HG03378 (cell line): ENCODE results near the gene EFL1.

Source experiments
- ATAC-seq: cut with Tn5 transposase; IDR thresholded peaks from one replicate; pipeline ENCODE4 v1.9.1; 2021; ENCODE audit warnings: mild to moderate bottlenecking, moderate library complexity; ENCODE audit not compliant: unreplicated experiment

Gene EFL1

GRCh38 chr15:82168296-82168695 is 94.2 kb downstream of the EFL1 start:
- no peak for ATAC-seq

DNA sequence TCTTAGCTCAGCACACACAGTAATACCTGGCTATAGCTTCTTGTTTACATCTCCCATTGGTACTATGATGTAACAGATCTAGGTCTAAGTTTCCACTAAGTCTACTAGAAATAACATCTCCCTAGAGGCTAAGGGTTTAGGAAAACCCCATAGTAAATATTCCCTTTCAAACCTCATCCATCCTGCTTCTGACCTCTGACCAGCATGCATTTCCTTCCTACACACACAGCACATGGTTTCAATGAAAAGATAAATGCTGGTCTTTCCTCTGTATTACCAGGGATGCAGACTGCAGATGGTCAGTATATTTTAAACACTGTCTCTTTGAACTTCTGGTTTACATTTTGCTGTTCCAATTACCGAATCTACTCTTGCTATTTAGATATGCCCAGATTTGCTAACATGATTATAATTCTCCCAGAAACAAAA is 96.6 kb downstream of the EFL1 start:
- ATAC-seq = no peak

DNA sequence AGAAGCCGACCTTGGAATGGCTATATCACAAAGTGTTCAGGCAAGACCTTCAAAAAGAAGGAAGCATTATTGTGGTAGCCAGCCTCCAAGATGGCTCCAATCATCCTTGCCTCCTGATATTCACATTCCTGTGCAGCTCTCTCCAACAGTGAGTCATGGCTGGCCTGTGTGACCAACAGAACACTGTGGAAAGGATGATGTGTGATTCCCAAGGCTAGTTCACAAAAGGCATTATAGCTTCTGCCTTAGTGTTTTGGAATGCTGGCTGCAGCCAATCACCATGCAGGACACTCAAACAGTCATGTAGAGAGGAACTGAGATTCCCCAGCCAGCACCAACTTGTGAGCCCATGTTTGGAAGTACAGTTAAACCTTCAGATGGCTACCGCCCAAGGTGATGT is 102.6 kb downstream of the EFL1 start:
- no peak for ATAC-seq

DNA sequence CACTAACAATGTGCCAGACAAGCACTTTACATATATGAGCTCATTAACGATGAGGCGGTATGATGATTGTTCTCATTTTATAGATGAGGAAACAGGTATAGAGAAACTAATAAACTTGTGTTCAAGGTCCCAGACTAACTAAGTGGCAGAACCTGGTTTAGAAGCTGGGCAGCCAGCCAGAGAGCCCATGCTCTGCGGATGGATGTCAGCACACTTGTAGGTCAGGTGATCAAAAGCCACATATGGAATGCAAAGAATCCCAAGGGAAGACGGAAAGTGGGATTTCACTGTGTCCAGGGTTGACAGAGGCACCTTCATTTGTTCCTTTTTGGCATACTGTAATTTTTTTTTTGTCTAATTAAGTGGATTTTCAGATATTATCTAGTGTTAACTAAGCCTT is 103.7 kb downstream of the EFL1 start:
- no peak for ATAC-seq

DNA sequence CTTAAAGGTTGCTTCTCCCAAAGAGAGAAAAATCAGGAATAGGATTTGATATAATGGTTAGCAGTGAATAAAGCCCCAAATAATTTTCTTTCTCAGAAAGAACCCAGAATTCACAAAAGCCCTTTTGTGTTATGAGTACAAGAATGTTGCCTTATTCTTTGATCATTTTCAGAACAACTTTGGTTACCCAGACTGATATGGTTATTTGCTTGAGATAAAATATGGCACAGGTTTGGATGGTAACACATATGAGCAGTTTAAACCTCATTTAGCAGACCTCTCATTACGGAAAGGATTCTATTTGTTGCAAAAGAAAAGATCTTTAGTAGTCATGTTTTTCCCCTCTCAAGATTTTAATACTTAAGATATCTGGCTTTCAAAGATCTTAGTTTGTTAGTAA is 111.9 kb downstream of the EFL1 start:
- ATAC-seq = no peak

DNA sequence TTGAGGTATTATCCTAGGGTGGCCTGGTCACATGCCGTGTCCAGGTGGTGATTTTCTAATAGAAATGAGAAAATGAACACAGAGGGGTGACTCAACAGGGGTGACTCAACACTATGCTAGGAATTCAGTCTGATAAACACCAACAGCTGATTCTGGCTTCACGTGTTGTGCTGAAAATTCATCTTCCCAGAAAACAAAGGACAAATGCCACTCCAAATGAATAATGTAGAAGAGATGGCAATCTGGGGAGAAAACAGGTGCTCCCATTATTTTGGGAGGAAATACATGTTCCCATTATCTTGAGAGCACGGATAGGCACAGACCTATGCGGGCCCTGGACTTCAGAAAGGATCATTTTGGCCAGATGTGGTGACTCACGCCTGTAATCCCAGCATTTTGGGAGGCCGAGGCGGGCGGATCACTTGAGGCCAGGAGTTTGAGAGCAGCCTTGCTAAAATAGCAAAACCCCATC is 115.5 kb downstream of the EFL1 start:
- no peak for ATAC-seq

DNA sequence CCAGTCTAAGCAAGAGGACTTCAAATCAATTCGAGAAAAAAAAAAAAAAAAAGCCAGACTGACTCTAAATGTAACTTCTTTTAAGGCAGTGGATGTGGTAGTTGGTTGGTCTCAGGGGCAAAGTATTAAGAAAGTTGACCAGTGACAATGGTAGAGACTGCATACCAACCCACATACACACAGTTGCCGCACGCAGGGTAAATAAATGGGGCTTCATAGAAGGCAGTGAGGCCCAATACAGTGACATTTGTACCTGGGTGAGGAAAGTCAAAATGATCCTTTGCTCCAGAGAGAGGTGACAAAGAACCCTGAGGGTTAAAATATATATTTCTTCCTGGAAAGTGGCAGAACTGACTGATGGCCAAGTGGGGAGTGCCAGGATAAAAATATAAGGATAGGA is 116.0 kb downstream of the EFL1 start:
- no peak for ATAC-seq

- no peak for ATAC-seq
These were observed 118.8 kb downstream of the EFL1 start for GRCh38 chr15:82143390-82144385.

DNA sequence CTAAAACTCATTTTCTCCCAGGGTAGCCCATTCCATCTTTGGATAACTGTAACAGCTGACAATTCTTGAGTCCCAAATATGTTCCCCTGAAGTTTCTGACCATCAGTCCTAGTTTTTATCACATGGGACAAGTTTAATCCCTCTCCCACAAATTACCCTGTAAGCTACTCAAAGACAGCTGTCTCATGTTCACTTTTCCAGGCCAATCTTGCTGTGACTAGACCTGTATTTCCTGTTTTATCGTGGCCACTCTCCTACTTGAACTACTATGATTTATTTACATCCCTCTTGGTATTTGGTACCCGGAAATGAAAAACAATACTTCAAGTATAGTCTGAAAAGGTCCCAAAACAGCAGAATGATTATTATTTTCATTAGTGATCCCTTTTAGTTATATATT is 121.6 kb downstream of the EFL1 start:
- ATAC-seq = no peak

DNA sequence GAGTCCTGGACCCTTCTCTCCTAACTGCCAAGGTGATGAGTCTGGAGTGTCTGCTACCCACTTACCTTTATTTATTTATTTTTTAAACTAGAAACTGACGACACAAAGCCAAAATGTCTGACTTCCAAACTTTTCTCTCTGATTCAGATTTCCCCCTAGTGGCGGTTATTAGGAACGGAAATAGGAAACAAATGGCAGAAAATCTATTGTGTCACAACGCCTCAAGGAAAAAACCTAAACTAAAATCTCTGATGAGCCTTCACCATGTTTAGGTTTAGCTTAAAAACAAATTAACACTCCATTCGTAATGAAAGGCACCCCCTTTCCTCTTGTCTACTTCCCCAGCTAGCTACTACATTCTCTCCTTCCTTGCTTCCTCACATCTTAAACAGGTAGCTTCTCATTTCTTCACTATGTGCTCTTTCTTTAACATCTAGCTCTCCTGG is 122.7 kb downstream of the EFL1 start:
- no peak for ATAC-seq

- no peak for ATAC-seq
These were observed 124.2 kb downstream of the EFL1 start for GRCh38 chr15:82138306-82138705.

- ATAC-seq = no peak
These were observed 125.3 kb downstream of the EFL1 start for GRCh38 chr15:82137261-82137660.

GRCh38 chr15:82136120-82136519 is 126.4 kb downstream of the EFL1 start:
- no peak for ATAC-seq

DNA sequence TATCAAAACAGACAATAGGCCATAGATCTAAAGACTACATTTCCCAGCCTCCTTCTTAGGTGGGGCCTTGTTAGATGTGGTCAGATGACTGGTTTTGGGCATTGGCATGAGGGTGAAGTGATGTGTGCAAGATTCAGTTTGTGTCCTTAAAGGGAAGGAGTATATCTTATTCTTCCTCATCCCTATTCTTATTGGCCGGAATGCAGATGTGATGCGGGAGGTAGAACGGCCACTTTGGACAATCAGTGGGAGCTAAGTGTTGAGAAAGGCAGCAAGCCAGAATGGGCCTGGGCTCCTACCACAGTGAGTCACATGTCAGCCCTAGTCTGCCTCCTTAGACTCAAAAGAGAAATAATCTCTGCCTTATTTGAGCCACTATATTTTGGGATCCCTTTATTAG is 126.9 kb downstream of the EFL1 start:
- ATAC-seq = no peak

GRCh38 chr15:82134461-82134860 is 128.1 kb downstream of the EFL1 start:
- ATAC-seq = no peak

DNA sequence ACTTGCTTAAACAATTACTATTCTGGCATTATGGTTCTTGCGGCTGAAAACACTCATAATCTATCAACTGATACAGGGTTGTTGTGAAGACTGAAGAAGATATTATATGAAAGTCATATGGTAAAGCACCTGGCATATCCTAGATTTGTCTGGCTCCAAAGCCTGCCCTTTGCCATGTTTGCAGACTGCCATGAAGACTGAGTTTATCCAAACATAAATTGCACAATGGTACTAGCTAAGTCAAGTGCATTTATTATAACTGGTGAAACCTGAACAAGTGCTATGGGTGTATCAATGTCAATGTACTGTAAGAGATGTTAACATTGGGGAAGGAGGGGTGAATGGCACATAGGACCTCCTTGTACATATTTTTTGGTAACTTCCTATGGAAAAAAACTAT is 129.3 kb downstream of the EFL1 start:
- no peak for ATAC-seq

DNA sequence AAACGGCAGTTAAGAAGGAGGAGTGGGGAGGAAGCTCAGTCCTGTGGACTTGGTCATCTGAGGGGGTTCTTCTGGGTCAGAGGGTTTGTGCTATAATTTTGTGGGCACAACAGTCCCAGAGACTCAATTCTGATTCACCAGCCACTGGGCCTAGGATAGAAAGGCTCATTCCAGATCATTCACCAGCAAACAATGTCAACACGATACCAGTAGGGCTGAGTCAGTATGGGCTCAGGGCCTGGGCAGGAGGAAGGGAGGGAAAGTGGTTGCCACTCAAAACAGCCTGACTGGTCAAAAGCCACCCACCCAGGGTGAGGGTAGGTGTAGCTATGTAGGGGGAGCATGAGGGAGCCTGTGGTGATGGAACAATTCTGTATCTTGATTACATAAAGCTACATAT is 129.8 kb downstream of the EFL1 start:
- ATAC-seq = no peak

DNA sequence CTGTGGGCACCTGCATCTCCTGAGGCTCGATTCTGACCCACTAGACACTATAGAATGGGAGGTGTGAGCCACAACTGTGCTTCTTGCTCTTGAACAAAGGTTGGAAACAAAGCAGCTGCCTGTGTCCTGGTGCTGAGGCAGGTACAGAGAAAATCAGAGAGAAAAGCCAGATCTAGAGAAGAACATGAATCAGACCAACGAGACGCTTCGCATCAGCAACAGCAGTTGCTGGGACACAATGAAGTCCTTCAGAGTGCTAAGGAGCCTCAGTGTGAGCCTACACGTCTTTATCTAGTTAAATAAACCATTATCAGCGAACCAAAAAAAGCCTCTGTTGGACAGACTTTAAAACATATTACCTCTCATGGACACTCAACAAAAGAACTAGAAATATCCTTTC is 130.4 kb downstream of the EFL1 start:
- ATAC-seq = no peak

DNA sequence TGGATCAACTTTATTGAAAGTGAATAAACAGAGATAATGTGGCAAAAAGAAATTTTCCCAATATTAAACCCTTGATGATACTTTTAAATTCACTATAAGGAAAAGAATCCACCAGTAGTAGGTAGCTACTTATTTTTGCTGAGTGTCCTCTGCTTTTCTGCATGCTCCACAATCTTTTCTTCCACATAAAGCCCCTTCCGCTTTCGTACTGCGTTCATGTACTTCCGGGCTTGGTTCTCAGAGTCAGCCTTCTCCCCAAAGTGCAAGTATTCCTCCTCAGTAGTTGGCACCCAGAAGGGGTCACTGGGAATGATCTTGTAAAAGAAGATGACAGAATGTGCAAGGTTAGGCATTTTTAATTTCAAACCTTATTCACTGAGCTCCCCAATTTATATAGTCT is 132.3 kb downstream of the EFL1 start:
- ATAC-seq = no peak

- no peak for ATAC-seq
These were observed 132.8 kb downstream of the EFL1 start for GRCh38 chr15:82129761-82130160.

- no peak for ATAC-seq
These were observed 133.3 kb downstream of the EFL1 start for GRCh38 chr15:82129149-82129692.
